HG03196 (cell line): ENCODE data around the gene SPOCK1.
A peak's percentile ranks its signal among the peaks of the same experiment; 100 is the strongest.
"Not testable (repeated sequence)": the region's sequence is repeated elsewhere in the genome, so short reads cannot be mapped to it uniquely, and the experiment has no call there.

ENCODE experiments used
- ATAC-seq: cut with Tn5 transposase; IDR thresholded peaks from one replicate; pipeline ENCODE4 v1.9.1; 2021; ENCODE audit not compliant: unreplicated experiment

The SPOCK1 gene

DNA sequence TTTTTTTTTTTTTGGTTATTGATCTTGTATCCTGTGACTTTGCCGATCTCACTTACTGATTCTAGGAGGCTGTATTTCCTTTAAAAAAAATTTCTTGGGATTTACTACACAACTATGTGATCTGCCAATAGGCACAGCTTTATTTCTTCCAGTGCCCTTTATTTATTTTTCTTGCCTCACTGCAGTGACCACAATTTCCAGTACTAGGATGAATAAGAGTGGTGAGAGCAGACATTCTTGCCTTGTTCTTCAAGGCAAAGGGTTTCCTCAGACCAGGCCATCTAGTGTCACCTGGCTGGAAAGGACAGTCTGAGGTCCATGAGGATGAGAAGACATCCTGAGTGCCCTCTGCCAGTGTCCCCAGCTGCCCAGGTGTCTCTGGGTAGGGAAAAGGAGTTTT is 265.4 kb downstream of the SPOCK1 start:
- ATAC-seq = no peak

DNA sequence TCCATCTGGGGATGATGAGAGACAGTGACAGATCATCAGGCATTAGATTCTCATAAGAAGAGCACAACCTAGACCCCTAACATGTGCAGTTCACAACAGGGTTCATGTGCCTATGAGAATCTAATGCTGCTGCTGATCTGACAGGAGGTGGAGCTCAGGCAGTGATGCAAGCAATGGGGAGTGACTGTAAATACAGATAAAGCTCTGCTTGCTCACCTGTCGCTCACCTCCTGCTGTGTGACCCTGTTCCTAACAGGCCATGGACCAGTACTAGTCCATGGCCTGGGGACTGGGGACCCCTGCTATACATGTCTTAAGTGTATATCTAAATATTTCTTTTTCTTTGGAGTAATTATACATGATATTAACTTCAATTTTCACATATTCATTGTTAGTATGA is 265.8 kb downstream of the SPOCK1 start:
- not testable (repeated sequence) for ATAC-seq

DNA sequence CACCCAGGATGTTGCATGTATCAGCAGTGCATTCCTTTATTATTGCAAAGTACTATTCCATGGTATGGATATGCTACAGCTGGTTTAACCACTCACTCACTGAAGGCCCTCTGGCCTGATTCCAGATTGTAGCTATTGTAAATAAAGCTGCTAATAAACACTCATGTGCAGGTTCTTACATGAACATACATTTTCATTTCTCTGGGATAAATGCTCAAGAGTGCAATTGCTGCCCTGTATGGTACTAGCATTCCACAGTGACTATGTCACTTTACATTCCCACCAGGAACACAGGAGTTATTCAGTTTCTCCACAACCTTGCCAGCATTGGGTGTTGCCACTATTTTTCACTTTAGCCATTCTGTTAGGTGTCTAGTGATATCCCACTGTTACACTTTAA is 267.6 kb downstream of the SPOCK1 start:
- ATAC-seq = no peak

DNA sequence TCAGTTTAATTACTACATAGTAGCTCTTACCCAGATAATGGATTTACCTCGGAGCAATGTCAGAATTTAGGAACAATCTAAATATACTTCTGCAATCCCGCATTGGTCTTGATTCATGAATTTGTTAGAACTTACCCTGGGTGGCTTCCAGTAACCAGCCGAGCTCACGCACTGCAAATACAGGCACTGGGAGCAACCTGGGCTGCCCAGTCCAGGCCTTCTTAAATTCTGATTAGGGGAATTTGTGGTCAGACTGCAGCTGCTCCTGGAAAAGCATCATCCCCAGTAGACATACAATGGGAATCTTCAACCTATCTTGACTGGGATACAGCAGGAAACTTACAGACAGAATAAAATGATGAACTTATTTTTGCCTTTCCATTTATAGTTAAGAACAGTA is 270.3 kb downstream of the SPOCK1 start:
- ATAC-seq = no peak

DNA sequence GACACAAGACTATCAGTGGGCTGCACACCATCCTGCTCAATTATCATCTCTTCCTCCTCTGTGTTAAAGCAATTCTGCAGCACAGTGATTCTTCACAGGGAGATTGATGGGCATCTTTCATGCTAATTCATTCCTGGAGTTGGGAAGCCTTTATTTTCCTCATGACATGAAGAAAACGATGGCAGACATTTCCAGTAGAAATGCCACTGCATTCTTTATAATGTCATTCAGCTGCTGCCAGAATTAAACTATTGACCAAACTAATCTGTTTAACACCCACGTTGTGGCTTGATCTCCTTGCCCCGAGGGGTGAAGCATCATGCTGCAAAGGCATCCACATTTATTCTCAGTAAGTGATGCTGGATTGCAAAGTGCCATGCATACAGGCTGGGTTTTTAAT is 273.0 kb downstream of the SPOCK1 start:
- ATAC-seq = no peak

DNA sequence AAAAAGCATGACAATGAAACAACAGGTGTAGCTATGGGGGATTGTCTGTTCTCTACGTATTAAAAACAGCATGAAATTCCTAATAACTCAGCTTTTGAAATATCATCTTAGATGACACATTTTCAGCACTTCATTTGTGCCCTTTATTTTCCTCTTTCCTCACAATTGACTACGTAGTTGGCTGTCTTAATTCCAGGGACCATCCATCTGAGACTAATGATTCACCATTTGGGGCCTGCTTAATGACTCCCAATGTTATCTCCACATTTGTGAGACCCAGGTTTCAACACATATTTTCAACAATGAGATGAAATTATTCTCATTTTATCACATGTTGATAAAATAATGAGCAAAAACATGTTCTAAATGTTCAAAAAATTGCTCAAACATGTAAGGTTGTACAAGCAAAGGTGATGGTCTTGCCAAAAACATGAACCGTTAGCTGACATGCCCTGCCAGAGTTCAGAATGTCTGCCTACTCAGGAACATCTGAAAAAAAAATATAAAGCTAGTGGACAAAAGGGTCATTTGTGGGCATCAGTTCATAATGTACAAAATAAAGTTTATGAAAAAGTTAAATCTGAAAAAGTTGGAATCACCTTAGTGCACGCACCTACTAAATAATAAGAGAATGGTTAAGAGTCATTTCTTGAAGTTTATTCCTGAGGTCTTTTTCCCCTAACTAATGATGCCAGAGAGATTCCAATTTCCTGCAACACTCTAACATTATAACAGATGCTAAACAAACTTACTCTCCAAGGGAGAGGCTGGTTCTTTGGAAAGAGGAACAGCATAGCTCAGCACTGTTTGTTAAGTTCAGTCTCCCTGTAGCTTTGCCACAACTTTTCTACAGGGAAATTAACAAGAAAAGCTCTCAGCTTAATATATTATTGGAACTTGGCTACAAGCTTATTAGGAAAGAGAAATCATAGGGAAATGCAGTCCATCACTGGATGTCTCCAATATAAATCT is 275.5 kb downstream of the SPOCK1 start:
- ATAC-seq = no peak

DNA sequence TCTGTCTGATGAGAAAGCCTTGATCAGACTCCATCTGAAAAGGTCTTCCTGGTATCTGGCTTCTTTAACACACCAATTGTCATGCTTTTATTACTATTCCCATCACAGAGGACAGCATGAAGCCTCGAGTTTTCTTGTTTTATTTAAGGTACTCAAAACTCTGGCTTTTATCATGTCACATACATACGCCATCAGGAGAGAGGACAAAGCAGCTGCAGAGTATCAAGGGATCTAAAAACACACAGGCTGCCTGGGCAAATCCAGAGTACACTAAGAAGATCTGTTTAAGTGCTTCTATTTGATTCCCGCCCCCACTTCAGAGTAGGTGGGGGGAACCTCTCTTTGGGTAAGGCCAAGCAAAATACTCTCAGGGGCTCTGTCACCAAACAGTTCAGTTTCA is 277.2 kb downstream of the SPOCK1 start:
- ATAC-seq = no peak

DNA sequence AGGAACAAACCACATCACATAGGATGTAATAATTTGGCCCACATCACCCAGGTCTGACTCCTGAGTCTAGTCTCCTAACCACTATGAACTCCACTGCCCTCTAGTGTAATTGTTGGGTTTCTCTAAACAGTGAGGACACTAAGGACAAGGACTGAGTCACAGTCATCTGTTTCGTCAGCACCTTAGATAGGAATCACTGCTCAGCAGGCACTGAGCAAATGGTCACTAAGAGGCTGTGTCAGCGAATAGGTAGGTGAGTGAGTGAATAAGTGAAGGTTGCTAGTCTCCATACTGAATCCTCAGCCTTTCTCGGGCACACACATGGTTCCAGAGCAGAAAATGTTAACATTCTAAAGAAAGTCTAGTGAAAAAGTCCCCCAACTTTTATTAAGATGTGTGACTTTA is 278.6 kb downstream of the SPOCK1 start:
- ATAC-seq = peak; percentile 84

DNA sequence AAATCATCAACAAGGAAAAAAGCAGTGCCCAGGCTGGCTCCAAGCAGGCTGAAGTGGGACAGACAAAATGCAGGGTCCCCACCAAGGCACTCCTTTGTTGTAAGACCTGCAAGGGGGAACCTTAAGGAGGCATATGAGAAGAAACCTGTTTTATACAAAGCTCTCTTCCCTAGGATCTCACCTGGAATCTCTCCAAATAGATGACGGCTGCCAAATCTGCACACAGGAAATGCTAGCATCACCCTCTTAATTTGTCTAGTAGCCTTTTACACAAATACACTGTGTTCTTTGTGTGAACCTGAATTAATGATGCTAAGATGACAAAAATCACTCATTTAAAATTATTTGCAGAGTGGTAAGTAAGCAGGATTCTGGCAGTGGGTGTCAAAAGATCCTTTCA is 280.2 kb downstream of the SPOCK1 start:
- no peak for ATAC-seq

DNA sequence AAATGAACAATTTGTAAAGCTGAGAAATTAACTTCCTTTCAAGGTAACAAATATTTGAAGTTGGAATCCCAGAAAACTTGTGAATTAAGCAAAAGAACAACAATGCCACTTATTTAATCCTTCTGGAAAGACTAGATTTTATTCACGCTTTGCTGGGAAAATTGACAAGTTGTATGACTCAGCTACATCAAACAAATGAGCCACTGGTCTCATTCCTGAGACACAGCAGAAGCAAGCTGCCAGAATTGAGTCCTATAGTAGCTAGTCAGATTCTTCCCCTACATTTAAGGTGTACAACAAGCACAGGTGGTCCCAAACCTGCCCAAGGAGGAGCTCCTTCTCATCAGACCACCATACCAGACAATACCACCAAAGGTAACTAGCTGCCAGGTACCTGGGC is 280.7 kb downstream of the SPOCK1 start:
- ATAC-seq = no peak

DNA sequence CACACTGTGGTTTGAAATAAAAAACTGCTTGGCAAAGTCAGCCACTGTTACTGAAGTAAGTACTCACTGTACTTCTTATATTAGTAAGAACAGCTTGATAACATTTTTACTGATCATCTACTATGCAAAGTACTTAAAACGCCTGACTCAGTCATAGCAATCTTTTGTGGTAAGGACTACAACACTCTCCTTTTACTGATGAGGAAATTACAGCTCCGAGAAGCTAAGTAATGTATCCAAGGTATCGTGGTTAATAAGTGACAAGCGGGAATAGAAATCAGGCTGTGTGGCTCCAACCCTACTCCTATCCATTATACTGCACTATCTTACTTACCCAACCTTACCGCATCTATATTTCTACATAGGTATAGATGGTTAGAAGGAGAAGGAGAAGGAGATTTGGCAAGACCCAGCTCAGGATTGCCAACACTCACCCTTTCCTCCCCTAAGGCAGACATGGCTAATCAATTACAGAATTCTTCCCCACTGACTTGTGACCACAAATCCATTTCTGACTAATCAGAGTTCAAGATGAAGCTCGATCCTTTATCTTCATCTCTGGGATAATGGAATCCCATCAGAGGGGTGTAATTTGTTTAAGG is 281.4 kb downstream of the SPOCK1 start:
- ATAC-seq = no peak

DNA sequence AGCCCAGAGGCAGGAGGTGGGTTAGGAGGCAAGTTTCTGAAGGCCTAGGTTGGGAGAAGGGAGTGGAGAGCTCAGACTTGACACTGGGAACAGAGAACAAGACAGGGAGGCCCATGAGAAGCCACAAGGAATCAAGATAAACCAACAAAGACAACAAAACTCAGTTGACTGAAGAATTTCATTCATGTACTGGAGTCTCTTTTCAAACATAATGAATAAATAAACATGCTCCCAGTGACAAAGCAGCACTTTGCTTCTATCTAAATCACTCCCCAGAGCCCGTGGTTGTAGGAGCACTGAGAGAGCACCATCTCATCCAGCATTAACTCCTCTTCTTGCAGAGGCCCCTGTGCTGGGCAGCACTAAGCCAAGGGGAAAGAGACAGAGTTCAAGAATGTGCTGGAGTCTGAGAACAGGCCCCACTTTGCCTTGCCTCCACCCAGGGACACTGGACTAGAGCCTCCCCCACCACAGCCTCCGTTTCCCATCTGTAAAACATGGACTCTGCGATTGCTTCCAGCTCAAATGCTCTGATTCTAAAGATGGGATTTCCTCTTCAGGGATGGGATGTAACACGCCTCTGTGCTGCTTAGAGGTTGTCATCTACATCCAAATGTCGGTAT is 282.0 kb downstream of the SPOCK1 start:
- ATAC-seq = no peak

DNA sequence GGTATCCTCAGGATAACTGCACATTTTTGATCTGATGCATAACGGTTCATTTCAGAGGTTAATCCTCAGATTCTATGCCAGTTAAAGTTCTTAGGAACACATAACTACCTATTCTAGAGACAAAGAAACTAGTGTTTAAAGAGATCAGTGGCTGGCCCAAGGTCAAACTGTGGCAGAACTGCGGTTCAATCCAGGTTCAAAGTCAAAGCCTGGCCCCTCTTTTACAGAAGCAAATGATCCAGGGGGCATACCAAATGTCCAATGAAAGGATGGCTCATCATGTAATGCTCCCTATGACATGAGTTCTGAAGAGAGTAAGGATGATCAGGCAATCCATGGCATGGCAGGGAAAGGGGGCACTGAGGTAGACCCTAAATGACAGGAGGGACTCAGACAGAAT is 283.3 kb downstream of the SPOCK1 start:
- no peak for ATAC-seq

DNA sequence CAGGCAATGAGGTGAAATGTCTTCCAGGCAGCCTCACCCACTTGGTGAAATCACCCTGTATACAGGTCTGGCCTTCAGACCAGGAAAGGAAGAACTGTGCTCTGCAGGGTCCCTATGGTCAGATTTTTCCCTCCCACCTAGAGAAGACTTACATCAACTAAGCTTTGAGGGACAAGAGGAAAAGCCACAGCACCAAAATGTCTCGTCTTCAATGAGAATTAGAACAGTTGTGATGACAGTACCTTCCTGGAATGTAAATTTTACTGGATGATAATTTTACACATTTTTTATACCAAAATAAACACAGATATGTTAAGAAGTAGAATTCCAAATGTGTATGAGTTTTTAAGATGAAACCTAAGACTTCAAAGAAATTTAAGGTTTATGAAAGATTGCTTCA is 283.9 kb downstream of the SPOCK1 start:
- no peak for ATAC-seq

DNA sequence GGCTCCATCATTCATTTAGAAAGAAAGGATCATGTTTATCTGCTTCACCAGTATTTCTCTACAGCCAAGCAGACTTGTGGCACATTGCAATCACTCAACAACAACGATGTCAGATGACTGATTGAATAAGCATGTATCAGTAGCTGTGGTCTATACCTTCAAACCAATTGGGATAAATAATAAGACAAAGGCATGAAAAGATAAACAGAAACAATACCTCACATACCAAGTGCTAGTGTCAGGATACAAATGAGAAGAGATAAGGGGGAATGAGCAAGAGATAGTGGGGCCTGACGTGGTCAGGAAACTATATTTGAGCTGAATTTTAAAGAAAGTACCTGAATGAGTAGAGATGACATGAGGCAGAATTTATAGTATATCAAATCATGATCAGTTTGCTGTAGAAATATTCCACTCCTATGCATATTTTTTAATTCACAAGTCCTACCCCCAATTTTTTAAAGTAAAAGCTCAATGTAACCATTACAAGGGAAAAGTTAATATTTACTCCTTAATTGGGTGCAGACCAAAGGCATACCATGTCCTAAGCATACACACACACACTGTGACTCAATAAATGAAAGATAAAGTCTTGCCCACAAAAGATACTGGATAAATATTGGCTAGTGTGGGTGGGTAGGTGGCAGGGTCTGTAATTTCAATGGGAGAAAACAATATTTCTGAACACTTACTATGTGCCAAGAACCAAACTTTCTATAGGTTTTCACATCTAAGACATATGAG is 284.5 kb downstream of the SPOCK1 start:
- ATAC-seq = no peak

DNA sequence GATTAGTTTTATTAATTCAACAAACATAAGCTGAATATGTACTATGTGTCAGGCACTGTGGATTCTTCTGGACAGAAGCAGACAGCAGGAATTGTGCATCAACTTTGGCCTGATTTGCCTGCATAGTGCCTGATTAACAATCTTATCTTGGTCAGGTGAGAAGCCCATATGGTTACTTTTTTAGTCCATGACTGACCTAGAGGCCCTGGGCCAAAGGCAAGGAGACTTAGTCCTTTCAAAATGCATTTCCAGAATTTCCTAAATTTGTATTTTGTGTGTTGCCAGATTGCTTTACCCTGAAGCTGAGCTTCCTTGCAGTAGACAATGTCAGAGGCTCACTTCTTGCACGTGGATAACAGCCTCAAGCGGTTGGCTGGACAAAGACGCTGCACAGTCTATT is 286.7 kb downstream of the SPOCK1 start:
- no peak for ATAC-seq

DNA sequence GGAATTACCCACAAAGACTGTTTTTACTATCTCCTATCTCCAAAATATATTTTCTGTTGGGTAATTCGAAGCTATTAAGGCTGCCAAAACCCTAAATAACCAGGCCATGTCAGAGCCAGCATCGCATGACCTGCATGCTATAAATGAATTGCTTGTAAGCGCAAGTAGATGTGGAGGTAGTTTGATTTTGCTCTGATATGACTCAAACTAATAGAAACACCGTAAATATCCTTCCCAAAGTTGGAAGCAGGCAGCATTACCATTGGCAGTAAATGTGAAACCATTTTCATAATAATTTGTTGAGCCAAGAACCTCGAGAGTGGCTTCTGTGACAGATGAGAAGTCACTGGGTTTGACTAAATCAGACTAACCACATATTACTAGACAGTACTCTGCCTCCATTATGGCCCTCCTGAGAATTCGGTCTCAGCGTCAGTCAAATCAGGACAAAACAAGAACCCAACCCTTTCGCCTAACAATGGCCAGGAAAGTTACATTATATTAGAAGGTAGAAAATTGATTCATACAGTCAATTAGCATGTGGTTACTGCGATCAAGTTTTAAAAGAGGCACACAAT is 289.8 kb downstream of the SPOCK1 start:
- ATAC-seq = no peak

DNA sequence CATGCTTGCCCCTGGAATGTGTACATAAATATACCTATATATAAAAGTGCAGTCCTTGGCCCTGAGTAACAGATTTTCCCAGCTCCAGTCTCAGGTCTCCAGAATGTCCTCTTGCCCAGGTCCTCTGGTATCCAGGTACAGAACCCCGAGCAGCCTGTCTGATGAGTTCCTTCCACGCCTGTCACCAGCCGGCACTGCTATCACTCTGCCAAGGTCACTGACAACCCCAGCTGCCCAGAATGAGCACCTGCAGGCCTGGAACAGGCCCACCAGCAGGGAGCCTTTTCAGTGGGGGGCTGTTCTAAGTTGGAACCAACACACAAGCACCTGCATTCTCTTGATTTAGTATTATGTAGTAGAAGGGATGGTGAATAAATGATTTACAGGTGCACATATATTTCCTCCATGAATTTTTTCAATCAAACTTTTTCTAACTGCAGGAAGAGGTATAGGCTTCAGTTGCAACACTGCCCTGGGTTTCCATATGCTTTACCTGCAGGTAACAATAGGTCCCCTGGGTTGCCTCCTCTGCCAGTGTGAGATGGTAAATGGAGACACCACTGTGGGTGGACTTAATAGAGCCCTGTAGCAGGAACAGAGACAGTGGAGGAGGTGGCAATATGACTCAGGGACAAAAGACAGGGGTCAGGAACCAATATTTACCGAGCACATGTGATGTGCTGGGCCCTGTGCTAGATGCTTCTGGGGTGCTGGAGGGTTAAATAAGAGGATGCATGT is 291.9 kb downstream of the SPOCK1 start:
- no peak for ATAC-seq

DNA sequence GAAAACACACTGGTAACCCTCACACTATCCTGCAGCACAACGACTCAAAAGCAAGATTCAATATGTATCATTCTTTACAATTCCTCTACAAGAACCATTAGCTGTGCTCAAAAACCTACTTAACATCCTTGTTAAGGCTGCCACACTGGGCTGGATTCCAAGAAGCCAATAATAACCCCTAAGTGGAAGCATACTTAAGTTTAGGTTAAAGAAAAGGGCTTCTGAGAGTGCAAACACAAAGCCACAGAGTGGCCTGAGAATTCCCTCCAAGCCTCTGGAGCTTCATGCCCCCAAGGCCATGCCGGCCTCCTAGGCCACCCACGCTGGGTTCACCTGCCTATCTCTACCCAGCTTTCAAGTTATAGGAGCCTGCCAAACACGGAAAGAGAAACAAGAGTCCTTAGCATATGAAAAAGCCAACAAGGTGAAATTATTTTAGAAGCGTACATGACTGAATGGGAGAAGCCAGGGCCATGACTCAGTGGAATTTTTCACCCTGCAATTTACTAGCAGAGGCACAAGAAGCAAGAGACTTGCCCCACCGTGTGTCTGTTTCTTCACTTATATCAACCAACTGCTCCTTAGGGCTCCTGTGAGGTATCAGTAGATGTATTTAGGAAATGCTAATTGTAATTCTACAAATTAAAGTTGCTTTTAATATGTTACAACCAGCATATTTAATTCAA is 293.0 kb downstream of the SPOCK1 start:
- no peak for ATAC-seq
